Neural progenitor cell (in vitro differentiated cells): ENCODE measurements around the gene KAZN.

ENCODE experiments used
- CTCF ChIP-seq: fragments of 200-600 bp; sonication (generic); IDR thresholded peaks from 2 replicates; pipeline ENCODE4 v1.5.1; 2017; ENCODE audit warnings: antibody characterized with exemption, mild to moderate bottlenecking
- EZH2 ChIP-seq: fragments of 200-600 bp; sonication (generic); IDR thresholded peaks from 2 replicates; pipeline ENCODE4 v1.6.1; 2017; ENCODE audit warnings: antibody characterized with exemption, mild to moderate bottlenecking, moderate library complexity
- EZH2phosphoT487 ChIP-seq: fragments of 200-600 bp; sonication (generic); IDR thresholded peaks from 2 replicates; pipeline ENCODE4 v1.6.1; 2017; ENCODE audit warnings: antibody characterized with exemption

- TF ChIP-seq CTCF (no peak), EZH2 (no peak), EZH2phosphoT487 (no peak)
These were observed 124.9 kb downstream of the KAZN start for GRCh38 chr1:14723401-14723800.
